SKM-1 treated with dmso at 0.1 percent for 144 hours (cell line): ENCODE data around the gene POLK.
"Not testable (repeated sequence)": the region's sequence is repeated elsewhere in the genome, so short reads cannot be mapped to it uniquely, and the experiment has no call there.

Source experiments
- DNase-seq: peaks from one replicate; lab custom pipeline; 2025; ENCODE audit not compliant: unreplicated experiment; lab: John Stamatoyannopoulos, UW

Gene POLK

GRCh38 chr5:75546830-75547229, 35.1 kb downstream of the POLK start:
- DNase-seq, result no peak

GRCh38 chr5:75547812-75548211, 36.1 kb downstream of the POLK start:
- DNase-seq, result no peak

- DNase-seq, result no peak
Observed at GRCh38 chr5:75550597-75550996, 38.9 kb downstream of the POLK start.

GRCh38 chr5:75551471-75551870, 39.8 kb downstream of the POLK start:
- DNase-seq, result no peak

DNA sequence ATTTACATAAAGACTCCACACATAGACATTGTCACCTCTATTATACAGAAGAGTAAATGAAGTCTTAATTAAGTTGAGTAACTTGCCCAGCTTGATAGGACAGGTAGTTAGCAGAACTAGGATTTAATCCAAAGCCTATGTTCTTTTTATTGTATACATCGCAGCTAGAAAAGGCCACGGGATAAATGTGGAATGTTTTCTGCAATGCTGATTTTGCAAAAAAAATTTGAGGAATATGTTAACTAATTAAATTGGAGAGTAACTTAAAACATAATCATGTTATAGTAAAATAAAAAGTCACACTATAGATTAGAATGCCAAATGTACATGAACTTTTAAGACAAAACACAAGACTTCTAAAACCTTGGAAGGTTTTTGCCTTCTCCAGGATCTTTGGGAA, 41.1 kb downstream of the POLK start:
- no peak for DNase-seq

- no peak for DNase-seq
Observed at GRCh38 chr5:75553358-75553757, 41.7 kb downstream of the POLK start.

- no peak for DNase-seq
Observed at GRCh38 chr5:75558221-75558620, 46.5 kb downstream of the POLK start.

DNA sequence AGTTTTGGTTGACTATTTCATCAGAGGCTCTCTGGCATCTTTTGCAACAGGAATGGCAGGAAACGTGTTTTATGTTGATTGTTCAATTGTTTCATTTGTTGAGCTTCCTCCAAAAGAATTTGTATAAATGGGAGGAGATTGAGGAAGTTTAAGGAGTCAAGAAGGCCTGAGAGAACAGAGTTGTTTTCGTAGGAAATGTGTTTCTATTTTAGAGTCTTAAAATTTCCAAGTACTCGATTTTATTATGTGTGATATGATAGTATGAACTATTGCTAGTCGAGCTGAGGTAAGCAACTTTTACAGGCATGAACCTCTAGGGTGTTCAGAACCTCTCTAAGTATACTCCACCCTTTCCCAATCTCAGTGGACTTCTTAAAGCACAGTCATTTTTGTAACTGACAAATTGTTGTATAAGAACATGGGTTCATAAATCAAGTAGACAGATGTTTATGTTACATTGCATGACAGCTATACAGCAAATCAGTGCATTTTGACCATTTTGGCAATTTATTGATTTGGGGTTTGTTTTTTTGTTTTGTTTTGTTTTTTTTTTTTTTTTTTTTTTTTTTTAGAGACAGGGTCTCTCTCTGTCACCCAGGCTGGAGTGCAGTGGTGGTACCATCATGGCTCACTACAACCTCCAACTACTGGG, 47.4 kb downstream of the POLK start:
- peak; percentile 49 for DNase-seq

- DNase-seq, result not testable (repeated sequence)
Observed at GRCh38 chr5:75560655-75561054, 49.0 kb downstream of the POLK start.

DNA sequence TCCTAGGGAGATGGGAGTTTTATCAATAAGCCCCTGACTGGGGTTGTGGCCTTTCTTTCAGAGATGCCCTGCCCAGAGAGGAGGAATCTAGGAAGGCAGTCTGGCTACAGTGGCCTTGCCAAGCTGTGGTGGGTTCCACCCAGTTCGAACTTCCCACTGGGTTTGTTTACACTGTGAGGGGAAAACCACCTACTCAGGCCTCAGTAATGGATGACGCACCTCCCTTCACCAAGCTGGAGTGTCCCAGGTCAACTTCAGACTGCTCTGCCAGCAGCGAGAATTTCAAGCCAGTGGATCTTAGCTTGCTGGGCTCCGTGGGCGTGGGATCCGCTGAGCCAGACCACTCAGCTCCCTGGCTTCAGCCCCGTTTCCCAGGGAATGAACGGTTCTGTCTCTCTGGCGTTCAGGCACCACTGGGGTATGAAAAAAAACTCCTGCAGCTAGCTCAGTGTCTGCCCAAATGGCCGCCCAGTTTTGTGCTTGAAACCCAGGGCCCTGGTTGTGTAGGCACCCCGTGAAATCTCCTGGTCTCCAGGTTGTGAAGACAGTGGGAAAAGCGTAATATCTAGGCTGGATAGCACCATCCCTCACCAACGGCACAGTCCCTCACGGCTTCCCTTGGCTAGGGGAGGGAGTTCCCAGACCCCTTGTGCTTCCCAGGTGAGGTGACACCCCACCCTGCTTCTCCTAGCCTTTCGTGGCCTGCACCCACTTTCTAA, 54.5 kb downstream of the POLK start:
- not testable (repeated sequence) for DNase-seq

DNA sequence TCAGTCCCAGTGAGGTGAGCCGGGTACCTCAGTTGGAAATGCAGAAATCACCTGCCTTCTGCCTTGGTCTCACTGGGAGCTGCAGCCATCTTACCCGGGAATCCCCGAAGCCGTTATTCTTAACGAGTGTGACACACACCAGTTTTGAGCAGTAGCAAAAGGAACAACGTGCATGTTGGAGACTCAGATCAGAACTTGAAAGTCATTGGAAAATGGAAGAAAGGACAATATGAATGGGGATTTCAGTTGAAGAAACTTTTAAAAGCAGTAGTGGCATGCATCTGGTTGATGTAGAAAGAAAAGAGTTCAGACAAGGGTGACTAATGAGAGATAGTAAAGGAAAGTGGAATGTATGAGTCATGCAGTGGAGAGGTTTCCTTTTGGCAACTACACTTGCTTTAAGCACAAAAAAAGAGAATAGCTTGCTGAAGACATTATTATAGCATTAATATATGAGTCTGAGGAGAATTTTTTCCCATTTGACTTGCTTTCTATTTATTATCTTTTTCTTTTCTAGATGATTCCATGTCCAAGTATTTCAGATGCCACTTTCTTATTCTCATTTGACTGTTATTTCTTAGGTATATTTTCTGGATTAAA, 55.1 kb downstream of the POLK start:
- DNase-seq, result peak; percentile 60

- no peak for DNase-seq
Observed at GRCh38 chr5:75567710-75568109, 56.0 kb downstream of the POLK start.

DNA sequence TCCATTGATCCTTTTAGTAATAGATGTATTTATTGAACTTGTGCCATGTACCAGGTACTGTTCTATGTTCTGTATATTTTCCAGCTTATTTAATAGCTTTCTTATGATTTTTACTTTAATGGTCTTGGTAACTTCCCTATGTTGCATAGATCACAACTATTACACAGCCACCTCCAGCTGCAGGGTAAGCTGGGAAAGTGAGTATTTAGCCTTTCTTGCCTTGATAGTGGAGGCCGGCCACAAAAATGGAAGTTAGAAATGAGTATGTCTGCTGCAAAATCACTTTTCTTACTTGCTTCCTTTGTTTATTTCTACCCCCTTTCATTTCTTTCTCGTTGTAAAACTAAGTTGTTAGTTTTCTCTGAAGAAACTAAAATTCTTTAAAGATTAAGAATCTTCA, 56.5 kb downstream of the POLK start:
- no peak for DNase-seq

- no peak for DNase-seq
Observed at GRCh38 chr5:75571547-75571946, 59.9 kb downstream of the POLK start.

GRCh38 chr5:75574791-75575190, 63.1 kb downstream of the POLK start:
- no peak for DNase-seq

DNA sequence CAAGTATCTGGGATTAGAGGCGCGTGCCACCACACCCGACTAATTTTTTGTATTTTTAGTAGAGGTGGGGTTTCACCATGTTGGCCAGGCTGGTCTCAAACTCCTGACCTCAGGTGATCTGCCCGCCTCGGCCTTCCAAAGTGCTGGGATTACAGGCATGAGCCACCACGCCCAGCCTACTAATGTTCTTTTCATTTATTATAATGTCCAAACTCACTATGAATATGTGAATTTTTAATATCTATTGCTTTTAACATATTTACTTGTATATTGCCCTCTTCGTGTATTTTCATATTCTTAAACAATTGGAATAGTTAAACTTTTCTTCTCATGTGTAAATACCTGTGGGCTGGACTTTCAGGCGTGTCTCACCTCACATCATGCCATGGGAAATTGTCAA, 66.6 kb downstream of the POLK start:
- not testable (repeated sequence) for DNase-seq

DNA sequence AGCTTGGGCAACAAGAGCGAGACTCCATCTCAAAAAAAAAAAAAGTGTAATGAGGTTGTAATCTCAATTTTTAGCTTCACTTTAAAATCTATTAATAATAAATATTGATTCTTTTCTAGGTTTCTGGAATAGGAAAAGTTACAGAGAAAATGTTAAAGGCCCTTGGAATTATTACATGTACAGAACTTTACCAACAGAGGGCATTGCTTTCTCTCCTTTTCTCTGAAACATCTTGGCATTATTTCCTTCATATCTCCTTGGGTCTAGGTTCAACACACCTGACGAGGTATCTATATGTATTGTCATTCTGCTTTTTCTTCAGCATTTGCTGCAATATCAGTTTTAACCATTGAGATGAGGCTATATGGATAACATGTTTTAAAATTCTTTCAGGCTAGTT, 73.0 kb downstream of the POLK start:
- no peak for DNase-seq

- no peak for DNase-seq
Observed at GRCh38 chr5:75588666-75589065, 77.0 kb downstream of the POLK start.

GRCh38 chr5:75600535-75600934, 88.8 kb downstream of the POLK start:
- DNase-seq, result no peak

GRCh38 chr5:75601567-75601966, 89.9 kb downstream of the POLK start:
- DNase-seq, result no peak

GRCh38 chr5:75601996-75602395, 90.3 kb downstream of the POLK start:
- DNase-seq, result no peak

DNA sequence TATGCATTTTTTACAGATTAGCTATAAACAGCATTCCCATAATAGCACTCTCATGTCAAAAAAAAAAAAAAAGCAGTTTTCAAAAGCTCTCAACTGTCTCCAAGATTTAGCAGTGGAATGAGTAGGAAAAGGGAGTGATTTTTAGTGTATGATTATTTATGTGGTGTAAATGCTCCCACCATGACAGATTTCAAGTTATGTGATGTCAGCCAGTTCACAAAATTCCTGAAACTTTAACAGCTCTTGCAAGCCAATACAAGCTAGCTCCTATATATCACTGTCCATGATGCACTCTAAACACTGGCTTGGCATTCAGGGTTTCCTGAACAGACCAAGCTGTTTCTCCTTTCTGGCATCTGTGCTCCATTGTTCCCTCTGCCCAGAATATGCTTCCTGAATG, 91.7 kb downstream of the POLK start:
- no peak for DNase-seq
